CD14-positive monocyte (primary cell): ENCODE data around the gene NCOR2. TPM values are rescaled to one million over a fixed set of nuclear protein-coding genes. Genes with fewer than 3 reads are reported as not detected.

Experiments used
- DNase-seq, 3 donors: peaks; one replicate each; pipeline ENCODE4 v3.0.0-alpha.2; 2011 to 2022
- H2AFZ ChIP-seq: 2 replicates; pipeline ENCODE4 v1.6.0; 2012; ENCODE audit warnings: mild to moderate bottlenecking, low read depth, low read length, inconsistent platforms; ENCODE audit not compliant: insufficient read depth, poor library complexity, severe bottlenecking
- H3K27ac ChIP-seq, 2 donors: 1 replicate in 1 of 2; 2 replicates in 1 of 2; pipeline ENCODE4 v1.5.1; 2012 to 2013; ENCODE audit warnings: low read length in 2 of 2, control low read depth in 1 of 2, inconsistent platforms in 1 of 2, low read depth in 1 of 2, mild to moderate bottlenecking in 1 of 2
- H3K27me3 ChIP-seq, 2 donors: one replicate each; pipeline versions ENCODE4 v1.6.0 to v1.6.1; 2011 to 2013; ENCODE audit warnings: low read length in 2 of 2; ENCODE audit not compliant: control insufficient read depth in 2 of 2, insufficient read depth in 2 of 2
- H3K36me3 ChIP-seq, 2 donors: replicated peaks in 1 of 2; 1 replicate in 1 of 2; 2 replicates in 1 of 2; pipeline versions ENCODE4 v1.5.1 to v1.6.1; 2012 to 2013; ENCODE audit warnings: low read length in 2 of 2, control low read depth in 1 of 2, inconsistent platforms in 1 of 2, mild to moderate bottlenecking in 1 of 2; ENCODE audit not compliant: insufficient read depth in 2 of 2, control insufficient read depth in 1 of 2
- H3K4me1 ChIP-seq, 2 donors: 1 replicate in 1 of 2; 2 replicates in 1 of 2; pipeline versions ENCODE4 v1.5.1 to v1.6.1; 2012 to 2013; ENCODE audit warnings: low read length in 2 of 2, control low read depth in 1 of 2, inconsistent platforms in 1 of 2, mild to moderate bottlenecking in 1 of 2, moderate library complexity in 1 of 2; ENCODE audit not compliant: insufficient read depth in 2 of 2, control insufficient read depth in 1 of 2
- H3K4me2 ChIP-seq: replicated peaks from 2 replicates; pipeline ENCODE3; 2012; ENCODE audit warnings: low read length, moderate library complexity, mild to moderate bottlenecking; ENCODE audit not compliant: poor library complexity, severe bottlenecking; ENCODE audit errors: extremely low read depth
- H3K4me3 ChIP-seq, 3 experiments: fragments of 200-600 bp in 1 of 3; sonication (generic) in 1 of 3; replicated peaks in 1 of 3; 1 replicate in 2 of 3; 2 replicates in 1 of 3; pipeline ENCODE4 v1.5.1; 2011 to 2013; ENCODE audit warnings: low read length in 3 of 3, mild to moderate bottlenecking in 3 of 3, control low read depth in 2 of 3, low read depth in 2 of 3, inconsistent platforms in 1 of 3, moderate library complexity in 1 of 3
- H3K79me2 ChIP-seq: 2 replicates; pipeline ENCODE4 v1.6.0; 2012; ENCODE audit warnings: mild to moderate bottlenecking, control low read depth, inconsistent platforms, low read length, moderate library complexity; ENCODE audit not compliant: insufficient read depth
- H3K9ac ChIP-seq: 2 replicates; pipeline ENCODE4 v1.6.0; 2017; ENCODE audit warnings: low read length, mild to moderate bottlenecking; ENCODE audit not compliant: insufficient read depth, poor library complexity, severe bottlenecking
- H3K9me3 ChIP-seq, 2 donors: replicated peaks in 1 of 2; 1 replicate in 1 of 2; 2 replicates in 1 of 2; pipeline versions ENCODE4 v1.5.1 to v1.6.1; 2012 to 2013; ENCODE audit warnings: low read length in 2 of 2, control low read depth in 1 of 2; ENCODE audit not compliant: control insufficient read depth in 1 of 2, insufficient read depth in 1 of 2
- H4K20me1 ChIP-seq: 2 replicates; pipeline ENCODE4 v1.6.0; 2012; ENCODE audit warnings: mild to moderate bottlenecking, low read length, control low read depth, moderate library complexity; ENCODE audit not compliant: insufficient read depth
- H3K27ac Mint-ChIP-seq, 7 donors: one replicate each; pipeline ENCODE4 v1.8.0; 2020; ENCODE audit warnings: mild to moderate bottlenecking in 7 of 7, mixed read lengths in 7 of 7, moderate library complexity in 6 of 7, inconsistent platforms in 2 of 7
- H3K27me3 Mint-ChIP-seq, 3 donors: one replicate each; pipeline ENCODE4 v1.8.0; 2021 to 2022; ENCODE audit warnings: low read depth in 3 of 3, mild to moderate bottlenecking in 3 of 3, mixed read lengths in 3 of 3, moderate library complexity in 3 of 3, inconsistent platforms in 1 of 3
- H3K36me3 Mint-ChIP-seq, 2 donors: one replicate each; pipeline ENCODE4 v1.8.0; 2020; ENCODE audit warnings: mixed read lengths in 2 of 2, inconsistent platforms in 1 of 2, mild to moderate bottlenecking in 1 of 2
- H3K4me1 Mint-ChIP-seq: one replicate; pipeline ENCODE4 v1.8.0; 2020; ENCODE audit warnings: mild to moderate bottlenecking, mixed read lengths
- H3K4me3 Mint-ChIP-seq, 2 donors: one replicate each; pipeline ENCODE4 v1.8.0; 2020; ENCODE audit warnings: mild to moderate bottlenecking in 2 of 2, mixed read lengths in 2 of 2, moderate library complexity in 1 of 2
- H3K9me3 Mint-ChIP-seq, 7 donors: one replicate each; pipeline ENCODE4 v1.8.0; 2020 to 2022; ENCODE audit warnings: mixed read lengths in 7 of 7, mild to moderate bottlenecking in 6 of 7, moderate library complexity in 6 of 7, inconsistent platforms in 2 of 7
- WGBS: methylation state at CpG from one replicate; pipeline ENCODE4 v1.1.5; 2013; ENCODE audit warnings: missing lambda C conversion rate; ENCODE audit not compliant: insufficient coverage; 5-methylcytosine and 5-hydroxymethylcytosine counted together
- intact Hi-C, 2 donors: fragments of 100-400 bp; cut with micrococcal nuclease; formaldehyde crosslinking; loops; one replicate each; pipeline versions ENCODE4 v1.15.0 to v1.15.1; 2023
- polyA plus RNA-seq, 3 donors: library from polyadenylated mRNA; depleted of rRNA in 1 of 3; unstranded in 2 of 3; stranded (reverse) in 1 of 3; fragments of 300-500 nt in 2 of 3; fragments of >200 nt in 1 of 3; fragmentation: Illumina TruSeq in 2 of 3; gene quantifications; 1 replicate in 2 of 3; 2 replicates in 1 of 3; pipeline ENCODE4 v1.2.3, GENCODE V29; 2012 to 2021
- TF ChIP-seq, protein P1 (sequence below): fragments of 200-600 bp; IDR thresholded peaks from one replicate; pipeline ENCODE4 v1.8.0; 2022; ENCODE audit warnings: antibody characterized with exemption, mild to moderate bottlenecking

The NCOR2 gene
- polyA plus RNA-seq, 3 donors = 4.7 to 46.8 (median 5.5) TPM

DNA sequence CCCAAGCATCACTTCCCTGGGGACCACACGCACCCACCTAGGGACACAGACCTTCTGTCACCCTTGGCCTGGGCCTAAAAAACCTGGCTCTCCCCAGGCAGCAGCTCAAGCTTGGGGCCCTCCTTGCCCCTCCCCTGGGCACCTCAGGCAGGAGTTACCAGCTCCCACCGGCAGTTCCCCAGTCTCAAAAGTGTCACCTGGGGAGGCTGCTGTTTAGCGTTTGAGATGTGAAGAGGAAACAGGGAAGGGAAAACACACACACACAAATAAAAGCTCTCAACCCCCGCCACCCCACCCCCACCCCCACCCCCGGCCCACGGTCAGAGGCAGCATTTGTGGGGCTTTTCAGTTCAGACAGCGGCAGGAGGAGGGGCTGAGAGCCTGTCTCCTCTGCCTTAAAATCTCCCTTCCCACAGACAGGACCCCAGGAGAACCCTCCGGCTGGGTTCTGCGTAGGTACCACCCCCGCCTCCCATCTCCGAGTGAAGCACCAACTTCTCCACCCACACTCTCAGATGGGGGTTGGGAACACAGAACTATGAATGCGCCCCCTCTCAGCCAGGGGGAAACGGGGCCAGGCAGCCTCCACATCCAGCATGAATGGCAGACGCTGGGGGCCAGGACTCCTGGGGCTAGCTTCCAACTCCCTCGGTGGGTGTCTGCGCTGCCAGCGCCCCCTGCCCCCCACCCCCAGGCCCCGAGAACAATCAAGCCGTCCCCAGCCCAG, 3.0 kb downstream of the NCOR2 start:
- TF ChIP-seq, protein P1, sequence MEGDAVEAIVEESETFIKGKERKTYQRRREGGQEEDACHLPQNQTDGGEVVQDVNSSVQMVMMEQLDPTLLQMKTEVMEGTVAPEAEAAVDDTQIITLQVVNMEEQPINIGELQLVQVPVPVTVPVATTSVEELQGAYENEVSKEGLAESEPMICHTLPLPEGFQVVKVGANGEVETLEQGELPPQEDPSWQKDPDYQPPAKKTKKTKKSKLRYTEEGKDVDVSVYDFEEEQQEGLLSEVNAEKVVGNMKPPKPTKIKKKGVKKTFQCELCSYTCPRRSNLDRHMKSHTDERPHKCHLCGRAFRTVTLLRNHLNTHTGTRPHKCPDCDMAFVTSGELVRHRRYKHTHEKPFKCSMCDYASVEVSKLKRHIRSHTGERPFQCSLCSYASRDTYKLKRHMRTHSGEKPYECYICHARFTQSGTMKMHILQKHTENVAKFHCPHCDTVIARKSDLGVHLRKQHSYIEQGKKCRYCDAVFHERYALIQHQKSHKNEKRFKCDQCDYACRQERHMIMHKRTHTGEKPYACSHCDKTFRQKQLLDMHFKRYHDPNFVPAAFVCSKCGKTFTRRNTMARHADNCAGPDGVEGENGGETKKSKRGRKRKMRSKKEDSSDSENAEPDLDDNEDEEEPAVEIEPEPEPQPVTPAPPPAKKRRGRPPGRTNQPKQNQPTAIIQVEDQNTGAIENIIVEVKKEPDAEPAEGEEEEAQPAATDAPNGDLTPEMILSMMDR = no peak
- H3K4me3 Mint-ChIP-seq = peak overlapping the region in 1 of 2 donors; percentile 95
- H3K27me3 Mint-ChIP-seq = no peaks in the 10 kb centered on the region
- 22% methylated on average over 7 of the region's 19 CpGs for WGBS
- peaks cover 10 to 15% of the 10 kb centered on the region in 2 donors for H3K36me3 Mint-ChIP-seq
- peaks cover 0 to 2% (median 0%) of the 10 kb centered on the region in 7 donors for H3K9me3 Mint-ChIP-seq
- H3K79me2 ChIP-seq = peaks cover 79% of the 10 kb centered on the region
- H3K27me3 ChIP-seq = no peaks in the 10 kb centered on the region
- H3K36me3 ChIP-seq = peaks cover 0 to 13% of the 10 kb centered on the region in 2 donors
- peaks cover 63 to 70% of the 10 kb centered on the region in 2 donors for H3K4me1 ChIP-seq
- H2AFZ ChIP-seq = no peak overlapping the region
- H3K4me2 ChIP-seq = peak overlapping the region; percentile 84
- intact Hi-C loops = loop anchor here in 1 of 2 donors (10.0 kb wide), 1 partner anchor 90 kb away; no protein-coding TSS in a partner anchor
- peak overlapping the region in 1 of 2 donors; percentile 17 for H3K27ac ChIP-seq
- H3K27ac Mint-ChIP-seq = peak overlapping the region in 1 of 7 donors; percentile 40
- H4K20me1 ChIP-seq = peaks cover 70% of the 10 kb centered on the region
- peak overlapping the region in 1 of 3 experiments; percentile 88 for H3K4me3 ChIP-seq
- H3K9me3 ChIP-seq = no peaks in the 10 kb centered on the region
- no peak for DNase-seq
- H3K9ac ChIP-seq = no peak overlapping the region
- H3K4me1 Mint-ChIP-seq = peaks cover 65% of the 10 kb centered on the region

DNA sequence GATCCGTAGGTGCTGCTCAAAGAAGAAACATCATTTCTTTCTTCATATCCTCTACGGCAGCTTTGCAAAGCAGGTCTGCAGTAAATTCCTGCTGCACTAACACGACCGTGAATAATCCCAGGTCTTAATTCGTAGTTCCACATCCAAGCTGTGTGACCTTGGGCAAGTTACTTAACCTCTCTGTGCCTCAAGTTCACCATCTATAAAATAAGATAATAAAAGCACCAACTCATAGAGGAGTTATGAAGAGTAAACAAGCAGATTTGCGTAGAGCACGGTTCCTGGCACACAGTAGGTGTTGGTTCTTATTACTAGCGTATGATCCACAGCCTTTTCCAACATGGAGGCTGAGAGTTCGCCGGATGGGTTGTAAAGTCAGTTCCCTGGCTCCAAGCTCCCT, 3.6 kb downstream of the NCOR2 start:
- DNase-seq = no peak
- H3K4me3 ChIP-seq = no peak overlapping the region
- TF ChIP-seq, protein P1 = no peak

More for the DNA sequence above, 3.6 kb downstream of the NCOR2 start:
- Histone ChIP-seq H3K79me2 (peaks cover 85% of the 10 kb centered on the region), H4K20me1 (peaks cover 76% of the 10 kb centered on the region), H3K9ac (no peak overlapping the region), H3K4me1 (peaks cover 57 to 65% of the 10 kb centered on the region in 2 donors), H3K27me3 (no peaks in the 10 kb centered on the region), H2AFZ (no peak overlapping the region), H3K4me2 (no peak overlapping the region), H3K27ac (peak overlapping the region in 1 of 2 donors; percentile 17), H3K9me3 (no peaks in the 10 kb centered on the region), H3K36me3 (peaks cover 0 to 19% of the 10 kb centered on the region in 2 donors)
- Mint-ChIP-seq H3K27me3 (no peaks in the 10 kb centered on the region), H3K4me1 (peaks cover 61% of the 10 kb centered on the region), H3K9me3 (peaks cover 0 to 2% (median 0%) of the 10 kb centered on the region in 7 donors), H3K27ac (peak overlapping the region in 1 of 7 donors; percentile 40), H3K4me3 (peak overlapping the region in 1 of 2 donors; percentile 95), H3K36me3 (peaks cover 16 to 21% of the 10 kb centered on the region in 2 donors)
- WGBS = 94% methylated on average over 9 of the region's 10 CpGs
- intact Hi-C loops = loop anchor here in 1 of 2 donors (10.0 kb wide), 1 partner anchor 91 kb away; no protein-coding TSS in a partner anchor
